Activated T-cell treated with anti-CD3 and anti-CD28 coated beads for 1 hour (primary cell): ENCODE measurements around the gene PASD1.
"Not testable (repeated sequence)": the region's sequence is repeated elsewhere in the genome, so short reads cannot be mapped to it uniquely, and the experiment has no call there.

ENCODE experiments used
- DNase-seq: peaks from one replicate; pipeline ENCODE4 v3.0.0-alpha.2; 2020; ENCODE audit warnings: low read depth

Gene PASD1

GRCh38 chrX:151563449-151563848, at the start of gene PASD1:
PASD1 (plus strand) TSS chrX:151563675; CDS start chrX:151601554, 37,879 bp downstream.
- DNase-seq = no peak

- no peak for DNase-seq
Measured at GRCh38 chrX:151515237-151515636, 48.2 kb upstream of the PASD1 start.

GRCh38 chrX:151516538-151517187, 46.8 kb upstream of the PASD1 start:
- no peak for DNase-seq

- no peak for DNase-seq
Measured at GRCh38 chrX:151517421-151517820, 46.1 kb upstream of the PASD1 start.

GRCh38 chrX:151523351-151523750, 40.1 kb upstream of the PASD1 start:
- DNase-seq = no peak

GRCh38 chrX:151536571-151536970, 26.9 kb upstream of the PASD1 start:
- DNase-seq = no peak

GRCh38 chrX:151537572-151537971, 25.9 kb upstream of the PASD1 start:
- DNase-seq = no peak

GRCh38 chrX:151538190-151539122, 25.0 kb upstream of the PASD1 start:
- DNase-seq = no peak

GRCh38 chrX:151543706-151544105, 19.8 kb upstream of the PASD1 start:
- DNase-seq = no peak

- DNase-seq = not testable (repeated sequence)
Measured at GRCh38 chrX:151546226-151546625, 17.2 kb upstream of the PASD1 start.

GRCh38 chrX:151551176-151551575, 12.3 kb upstream of the PASD1 start:
- DNase-seq = not testable (repeated sequence)

- no peak for DNase-seq
Measured at GRCh38 chrX:151552743-151553142, 10.7 kb upstream of the PASD1 start.

- not testable (repeated sequence) for DNase-seq
Measured at GRCh38 chrX:151555301-151555700, 8.2 kb upstream of the PASD1 start.

GRCh38 chrX:151562485-151562884, 990 bp upstream of the PASD1 start:
- DNase-seq = not testable (repeated sequence)

GRCh38 chrX:151563003-151563402, 472 bp upstream of the PASD1 start:
- DNase-seq = not testable (repeated sequence)

GRCh38 chrX:151564035-151564434, 560 bp downstream of the PASD1 start:
- DNase-seq = no peak

- DNase-seq = not testable (repeated sequence)
Measured at GRCh38 chrX:151566872-151567271, 3.4 kb downstream of the PASD1 start.

GRCh38 chrX:151570561-151570960, 7.1 kb downstream of the PASD1 start:
- DNase-seq = no peak

- DNase-seq = not testable (repeated sequence)
Measured at GRCh38 chrX:151593384-151593783, 29.9 kb downstream of the PASD1 start.

GRCh38 chrX:151596282-151596681, 32.8 kb downstream of the PASD1 start:
- DNase-seq = no peak

- no peak for DNase-seq
Measured at GRCh38 chrX:151604931-151605330, 41.5 kb downstream of the PASD1 start.

GRCh38 chrX:151609222-151609621, 45.7 kb downstream of the PASD1 start:
- no peak for DNase-seq

- no peak for DNase-seq
Measured at GRCh38 chrX:151621422-151621821, 57.9 kb downstream of the PASD1 start.
